MM.1S (cell line): ENCODE measurements around the gene NRIP3.

Experiments used
- EZH2 ChIP-seq: fragments of 300-600 bp; sonication (generic); optimal IDR thresholded peaks from 2 replicates; pipeline ENCODE3; 2017; ENCODE audit warnings: low read depth, mild to moderate bottlenecking, antibody characterized with exemption, low read length, mixed read lengths
- TF ChIP-seq, protein P1 (sequence below): fragments of 300-600 bp; sonication (generic); IDR thresholded peaks from 2 replicates; pipeline ENCODE4 v1.5.1; 2016; ENCODE audit warnings: antibody characterized with exemption, low read length, mixed read lengths

DNA sequence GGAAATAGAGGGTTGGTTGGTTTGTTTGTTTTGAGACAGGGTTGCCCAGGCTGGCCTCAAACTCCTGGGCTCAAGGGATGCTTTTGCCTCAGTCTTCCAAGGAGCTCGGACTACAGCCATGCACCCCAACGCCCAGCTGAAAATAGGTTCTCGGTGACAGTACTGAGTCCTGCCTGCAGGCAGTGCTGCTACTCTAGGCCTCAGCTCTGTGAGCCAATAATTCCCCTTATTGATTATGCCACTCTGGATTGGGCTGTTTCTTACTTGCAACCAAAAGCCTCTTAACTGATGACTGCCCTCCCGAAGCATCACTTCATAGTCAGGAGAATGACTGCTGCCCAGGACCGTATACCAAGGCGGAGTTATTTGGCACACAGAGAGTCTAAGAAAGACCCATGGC lies 69.9 kb downstream of the NRIP3 start:
- TF ChIP-seq, protein P1, sequence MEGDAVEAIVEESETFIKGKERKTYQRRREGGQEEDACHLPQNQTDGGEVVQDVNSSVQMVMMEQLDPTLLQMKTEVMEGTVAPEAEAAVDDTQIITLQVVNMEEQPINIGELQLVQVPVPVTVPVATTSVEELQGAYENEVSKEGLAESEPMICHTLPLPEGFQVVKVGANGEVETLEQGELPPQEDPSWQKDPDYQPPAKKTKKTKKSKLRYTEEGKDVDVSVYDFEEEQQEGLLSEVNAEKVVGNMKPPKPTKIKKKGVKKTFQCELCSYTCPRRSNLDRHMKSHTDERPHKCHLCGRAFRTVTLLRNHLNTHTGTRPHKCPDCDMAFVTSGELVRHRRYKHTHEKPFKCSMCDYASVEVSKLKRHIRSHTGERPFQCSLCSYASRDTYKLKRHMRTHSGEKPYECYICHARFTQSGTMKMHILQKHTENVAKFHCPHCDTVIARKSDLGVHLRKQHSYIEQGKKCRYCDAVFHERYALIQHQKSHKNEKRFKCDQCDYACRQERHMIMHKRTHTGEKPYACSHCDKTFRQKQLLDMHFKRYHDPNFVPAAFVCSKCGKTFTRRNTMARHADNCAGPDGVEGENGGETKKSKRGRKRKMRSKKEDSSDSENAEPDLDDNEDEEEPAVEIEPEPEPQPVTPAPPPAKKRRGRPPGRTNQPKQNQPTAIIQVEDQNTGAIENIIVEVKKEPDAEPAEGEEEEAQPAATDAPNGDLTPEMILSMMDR: no peak
- TF ChIP-seq EZH2: no peak
